K562 (cell line): Measurements from ENCODE around the gene TMC6.

Source experiments
- ARHGAP35 ChIP-seq: fragments of 450-650 bp; IDR thresholded peaks from 2 replicates; pipeline ENCODE4 v1.6.1; 2018; ENCODE audit not compliant: partially characterized antibody
- EP300 ChIP-seq: IDR thresholded peaks from 2 replicates; pipeline ENCODE4 v1.6.1; 2012; ENCODE audit warnings: low read length, improper control_type of control experiment
- HIVEP1 ChIP-seq: fragments of 250-450 bp; sonication (Bioruptor Pico); IDR thresholded peaks from 2 replicates; pipeline ENCODE4 v1.4.0; 2020; ENCODE audit warnings: mild to moderate bottlenecking
- NFE2 ChIP-seq: IDR thresholded peaks from 2 replicates; pipeline ENCODE4 v1.6.1; 2014; ENCODE audit warnings: antibody characterized with exemption, low read depth
- NR2C1 ChIP-seq, 2 experiments: fragments of 450-650 bp; IDR thresholded peaks; 2 replicates each; pipeline ENCODE4 v1.6.1; 2017; ENCODE audit warnings: mild to moderate bottlenecking in 2 of 2, antibody characterized with exemption in 1 of 2, inconsistent platforms in 1 of 2, missing compliant biosample characterization in 1 of 2, missing genetic modification characterization in 1 of 2
- POLR2A ChIP-seq: fragments of 450-650 bp; conservative IDR thresholded peaks from 2 replicates; pipeline ENCODE4 v1.6.1; 2016
- RFX5 ChIP-seq: IDR thresholded peaks from 2 replicates; pipeline ENCODE4 v1.6.1; 2011; ENCODE audit warnings: low read depth, mild to moderate bottlenecking, improper control_type of control experiment, low read length
- TF ChIP-seq, protein P1 (sequence below): fragments of 450-650 bp; IDR thresholded peaks from 2 replicates; pipeline ENCODE4 v1.6.1; 2018; ENCODE audit warnings: mild to moderate bottlenecking, low read depth; ENCODE audit not compliant: partially characterized antibody
- TF ChIP-seq, protein P2 (sequence below), 2 experiments: fragments of 450-650 bp in 1 of 2; sonication (generic) in 1 of 2; formaldehyde crosslinking in 1 of 2; IDR thresholded peaks; 2 replicates each; pipeline versions ENCODE4 v1.7.1 to v1.9.0; 2016 to 2022; ENCODE audit warnings: inconsistent platforms in 1 of 2, mild to moderate bottlenecking in 1 of 2, missing genetic modification reagents in 1 of 2
- TF ChIP-seq, protein P3 (sequence below), 3 experiments: IDR thresholded peaks in 2 of 3; conservative IDR thresholded peaks in 1 of 3; 2 replicates each; pipeline ENCODE4 v1.5.1; 2011 to 2012; ENCODE audit warnings: low read length in 3 of 3, mild to moderate bottlenecking in 3 of 3, control low read depth in 2 of 3, improper control_type of control experiment in 1 of 3, inconsistent platforms in 1 of 3, low read depth in 1 of 3, mixed read lengths in 1 of 3, moderate library complexity in 1 of 3; ENCODE audit not compliant: insufficient read depth in 2 of 3

DNA sequence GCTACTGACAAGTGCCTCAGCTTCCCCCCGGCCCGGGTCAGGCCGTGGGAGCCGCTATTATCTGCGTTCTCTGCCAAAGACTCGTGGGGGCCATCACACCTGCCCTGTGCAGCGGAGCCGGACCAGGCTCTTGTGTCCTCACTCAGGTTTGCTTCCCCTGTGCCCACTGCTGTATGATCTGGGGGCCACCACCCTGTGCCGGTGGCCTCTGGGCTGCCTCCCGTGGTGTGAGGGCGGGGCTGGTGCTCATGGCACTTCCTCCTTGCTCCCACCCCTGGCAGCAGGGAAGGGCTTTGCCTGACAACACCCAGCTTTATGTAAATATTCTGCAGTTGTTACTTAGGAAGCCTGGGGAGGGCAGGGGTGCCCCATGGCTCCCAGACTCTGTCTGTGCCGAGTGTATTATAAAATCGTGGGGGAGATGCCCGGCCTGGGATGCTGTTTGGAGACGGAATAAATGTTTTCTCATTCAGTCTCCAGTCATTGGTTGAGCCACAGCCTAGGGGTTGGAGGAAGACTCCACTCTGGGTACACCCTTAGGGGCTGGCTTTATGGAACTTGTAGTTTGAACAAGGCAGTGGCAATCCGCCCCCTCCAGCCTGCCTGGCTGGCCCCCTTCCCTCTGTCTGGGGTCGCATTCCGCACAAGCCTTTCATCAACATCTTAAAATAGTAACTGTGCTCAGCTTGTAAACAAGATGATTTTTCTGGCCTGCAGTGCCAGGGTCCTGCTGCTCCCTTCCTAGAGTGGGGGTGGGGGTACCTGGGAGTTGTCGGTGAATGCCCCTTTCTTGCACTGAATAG is 43.9 kb upstream of the TMC6 start:
- TF ChIP-seq EP300: no peak
- TF ChIP-seq NR2C1 (IDR thresholded peaks at IDR 0.05): no peak
- TF ChIP-seq NR2C1 (tag; IDR thresholded peaks at IDR 0.05): no peak
- TF ChIP-seq, protein P1, sequence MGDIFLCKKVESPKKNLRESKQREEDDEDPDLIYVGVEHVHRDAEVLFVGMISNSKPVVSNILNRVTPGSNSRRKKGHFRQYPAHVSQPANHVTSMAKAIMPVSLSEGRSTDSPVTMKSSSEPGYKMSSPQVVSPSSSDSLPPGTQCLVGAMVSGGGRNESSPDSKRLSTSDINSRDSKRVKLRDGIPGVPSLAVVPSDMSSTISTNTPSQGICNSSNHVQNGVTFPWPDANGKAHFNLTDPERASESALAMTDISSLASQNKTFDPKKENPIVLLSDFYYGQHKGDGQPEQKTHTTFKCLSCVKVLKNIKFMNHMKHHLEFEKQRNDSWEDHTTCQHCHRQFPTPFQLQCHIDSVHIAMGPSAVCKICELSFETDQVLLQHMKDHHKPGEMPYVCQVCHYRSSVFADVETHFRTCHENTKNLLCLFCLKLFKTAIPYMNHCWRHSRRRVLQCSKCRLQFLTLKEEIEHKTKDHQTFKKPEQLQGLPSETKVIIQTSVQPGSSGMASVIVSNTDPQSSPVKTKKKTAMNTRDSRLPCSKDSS: no peak
- TF ChIP-seq RFX5: no peak
- TF ChIP-seq, protein P2, sequence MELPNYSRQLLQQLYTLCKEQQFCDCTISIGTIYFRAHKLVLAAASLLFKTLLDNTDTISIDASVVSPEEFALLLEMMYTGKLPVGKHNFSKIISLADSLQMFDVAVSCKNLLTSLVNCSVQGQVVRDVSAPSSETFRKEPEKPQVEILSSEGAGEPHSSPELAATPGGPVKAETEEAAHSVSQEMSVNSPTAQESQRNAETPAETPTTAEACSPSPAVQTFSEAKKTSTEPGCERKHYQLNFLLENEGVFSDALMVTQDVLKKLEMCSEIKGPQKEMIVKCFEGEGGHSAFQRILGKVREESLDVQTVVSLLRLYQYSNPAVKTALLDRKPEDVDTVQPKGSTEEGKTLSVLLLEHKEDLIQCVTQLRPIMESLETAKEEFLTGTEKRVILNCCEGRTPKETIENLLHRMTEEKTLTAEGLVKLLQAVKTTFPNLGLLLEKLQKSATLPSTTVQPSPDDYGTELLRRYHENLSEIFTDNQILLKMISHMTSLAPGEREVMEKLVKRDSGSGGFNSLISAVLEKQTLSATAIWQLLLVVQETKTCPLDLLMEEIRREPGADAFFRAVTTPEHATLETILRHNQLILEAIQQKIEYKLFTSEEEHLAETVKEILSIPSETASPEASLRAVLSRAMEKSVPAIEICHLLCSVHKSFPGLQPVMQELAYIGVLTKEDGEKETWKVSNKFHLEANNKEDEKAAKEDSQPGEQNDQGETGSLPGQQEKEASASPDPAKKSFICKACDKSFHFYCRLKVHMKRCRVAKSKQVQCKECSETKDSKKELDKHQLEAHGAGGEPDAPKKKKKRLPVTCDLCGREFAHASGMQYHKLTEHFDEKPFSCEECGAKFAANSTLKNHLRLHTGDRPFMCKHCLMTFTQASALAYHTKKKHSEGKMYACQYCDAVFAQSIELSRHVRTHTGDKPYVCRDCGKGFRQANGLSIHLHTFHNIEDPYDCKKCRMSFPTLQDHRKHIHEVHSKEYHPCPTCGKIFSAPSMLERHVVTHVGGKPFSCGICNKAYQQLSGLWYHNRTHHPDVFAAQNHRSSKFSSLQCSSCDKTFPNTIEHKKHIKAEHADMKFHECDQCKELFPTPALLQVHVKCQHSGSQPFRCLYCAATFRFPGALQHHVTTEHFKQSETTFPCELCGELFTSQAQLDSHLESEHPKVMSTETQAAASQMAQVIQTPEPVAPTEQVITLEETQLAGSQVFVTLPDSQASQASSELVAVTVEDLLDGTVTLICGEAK (IDR thresholded peaks at IDR 0.05): no peak
- TF ChIP-seq, protein P2 (CRISPR knock-in tag; IDR thresholded peaks at IDR 0.05): no peak
- TF ChIP-seq, protein P3, sequence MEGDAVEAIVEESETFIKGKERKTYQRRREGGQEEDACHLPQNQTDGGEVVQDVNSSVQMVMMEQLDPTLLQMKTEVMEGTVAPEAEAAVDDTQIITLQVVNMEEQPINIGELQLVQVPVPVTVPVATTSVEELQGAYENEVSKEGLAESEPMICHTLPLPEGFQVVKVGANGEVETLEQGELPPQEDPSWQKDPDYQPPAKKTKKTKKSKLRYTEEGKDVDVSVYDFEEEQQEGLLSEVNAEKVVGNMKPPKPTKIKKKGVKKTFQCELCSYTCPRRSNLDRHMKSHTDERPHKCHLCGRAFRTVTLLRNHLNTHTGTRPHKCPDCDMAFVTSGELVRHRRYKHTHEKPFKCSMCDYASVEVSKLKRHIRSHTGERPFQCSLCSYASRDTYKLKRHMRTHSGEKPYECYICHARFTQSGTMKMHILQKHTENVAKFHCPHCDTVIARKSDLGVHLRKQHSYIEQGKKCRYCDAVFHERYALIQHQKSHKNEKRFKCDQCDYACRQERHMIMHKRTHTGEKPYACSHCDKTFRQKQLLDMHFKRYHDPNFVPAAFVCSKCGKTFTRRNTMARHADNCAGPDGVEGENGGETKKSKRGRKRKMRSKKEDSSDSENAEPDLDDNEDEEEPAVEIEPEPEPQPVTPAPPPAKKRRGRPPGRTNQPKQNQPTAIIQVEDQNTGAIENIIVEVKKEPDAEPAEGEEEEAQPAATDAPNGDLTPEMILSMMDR (IDR thresholded peaks at IDR 0.05 in 2 of 3, conservative IDR thresholded peaks at IDR 0.05 in 1 of 3; ENCODE audit: insufficient read depth in 2 of 3, low read depth in 1 of 3, low read length in 3 of 3): no peak
- no peak for TF ChIP-seq NFE2
- no peak for TF ChIP-seq ARHGAP35
- TF ChIP-seq HIVEP1: no peak
- TF ChIP-seq POLR2A: peak; percentile 45
